IPS-15b (cell line): ENCODE data around the gene HSPB1.

Experiments used
- H3K27me3 ChIP-seq: one replicate; pipeline ENCODE4 v1.6.1; 2013; ENCODE audit warnings: low read length; ENCODE audit not compliant: control insufficient read depth, insufficient read depth
- H3K36me3 ChIP-seq: one replicate; pipeline ENCODE4 v1.6.1; 2013; ENCODE audit warnings: low read length; ENCODE audit not compliant: control insufficient read depth, insufficient read depth
- H3K4me1 ChIP-seq: one replicate; pipeline ENCODE4 v1.6.1; 2013; ENCODE audit warnings: mild to moderate bottlenecking, low read length; ENCODE audit not compliant: control insufficient read depth, insufficient read depth
- H3K4me3 ChIP-seq: one replicate; pipeline ENCODE4 v1.5.1; 2013; ENCODE audit warnings: low read depth, low read length
- H3K9ac ChIP-seq: one replicate; pipeline ENCODE4 v1.6.1; 2013; ENCODE audit warnings: low read depth, mild to moderate bottlenecking, low read length
- H3K9me3 ChIP-seq: one replicate; pipeline ENCODE4 v1.6.1; 2013; ENCODE audit warnings: mild to moderate bottlenecking, low read length; ENCODE audit not compliant: control insufficient read depth, insufficient read depth

HSPB1 gene

DNA sequence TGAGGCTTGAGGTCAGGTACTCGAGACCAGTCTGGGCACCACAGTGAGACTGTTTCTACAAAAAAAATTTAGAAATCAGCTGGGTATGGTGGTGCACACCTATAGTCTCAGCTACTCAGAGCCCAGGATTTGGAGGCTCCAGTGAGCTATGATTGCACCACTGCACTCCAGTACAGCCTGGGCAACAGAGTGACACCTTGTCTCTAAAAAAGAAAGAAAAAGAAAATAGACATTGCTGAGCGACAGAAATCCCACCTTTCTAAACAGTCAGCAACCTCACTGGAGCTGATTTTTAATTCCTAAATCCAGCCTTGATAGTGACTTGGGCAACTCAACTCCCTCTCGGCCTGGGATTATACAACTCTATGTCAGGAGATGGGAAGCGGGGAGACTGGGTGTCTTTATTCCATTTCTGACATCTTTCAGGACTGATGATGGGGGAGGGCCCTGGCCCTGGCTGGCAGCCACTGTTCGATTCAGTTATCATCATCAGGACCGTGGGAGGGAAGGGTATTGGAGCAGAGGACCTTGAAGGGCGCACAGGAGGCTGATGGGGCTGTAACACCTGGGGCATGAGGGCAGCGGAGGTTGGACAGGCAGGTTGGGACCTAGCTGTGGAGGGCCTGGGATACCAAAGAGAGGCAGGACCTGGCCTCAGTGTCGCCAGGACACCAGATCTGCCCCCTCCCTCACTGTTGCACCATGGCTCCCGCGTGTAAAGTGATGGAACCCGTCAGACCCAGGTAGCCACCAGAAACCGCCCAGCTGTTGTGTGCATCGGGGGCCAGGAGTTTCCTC lies 14.7 kb downstream of the HSPB1 start:
- H3K27me3 ChIP-seq: no peaks in the 10 kb centered on the region
- peak overlapping the region; percentile 70 for H3K9ac ChIP-seq
- H3K36me3 ChIP-seq: no peaks in the 10 kb centered on the region
- H3K9me3 ChIP-seq: no peaks in the 10 kb centered on the region
- H3K4me3 ChIP-seq: peak overlapping the region; percentile 46
- peaks cover 11% of the 10 kb centered on the region for H3K4me1 ChIP-seq

DNA sequence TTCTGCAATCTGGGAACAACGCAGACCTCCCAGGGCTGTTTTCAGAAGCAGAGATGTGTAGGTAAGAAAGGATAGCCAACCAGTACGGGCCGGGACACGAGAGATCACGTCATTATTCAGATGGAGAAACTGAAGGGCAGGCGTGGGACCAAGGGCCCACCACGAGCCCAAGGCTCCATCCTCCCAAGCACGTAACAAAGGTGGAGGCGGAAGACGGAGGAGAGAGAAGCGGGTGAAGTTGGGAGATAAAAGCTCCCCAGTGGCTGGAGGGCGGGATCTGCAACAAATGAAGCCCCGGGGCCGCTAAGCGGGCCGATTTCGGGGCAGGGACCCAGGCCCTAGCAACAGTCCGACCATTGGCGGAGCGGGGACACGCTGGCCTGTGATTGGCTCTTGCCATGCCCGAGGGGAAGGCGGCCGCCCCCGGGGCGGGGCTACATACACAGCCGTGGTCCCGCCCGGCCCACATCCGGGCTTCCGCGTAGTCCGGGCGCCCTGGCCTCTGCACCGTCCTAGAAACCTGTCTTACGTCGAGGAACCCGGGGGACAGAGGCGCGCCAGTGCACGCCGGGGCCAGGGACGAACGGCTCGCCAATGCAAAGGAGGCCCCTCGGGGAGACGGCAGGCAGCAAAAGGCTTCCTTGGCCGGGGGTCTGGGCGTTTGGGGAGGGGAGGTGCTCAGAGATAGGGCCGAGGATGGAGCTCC lies 15.5 kb downstream of the HSPB1 start:
- peak overlapping the region; percentile 77 for H3K4me3 ChIP-seq
- no peaks in the 10 kb centered on the region for H3K27me3 ChIP-seq
- peak overlapping the region; percentile 87 for H3K9ac ChIP-seq
- peaks cover 11% of the 10 kb centered on the region for H3K4me1 ChIP-seq
- H3K9me3 ChIP-seq: no peaks in the 10 kb centered on the region
- no peaks in the 10 kb centered on the region for H3K36me3 ChIP-seq

DNA sequence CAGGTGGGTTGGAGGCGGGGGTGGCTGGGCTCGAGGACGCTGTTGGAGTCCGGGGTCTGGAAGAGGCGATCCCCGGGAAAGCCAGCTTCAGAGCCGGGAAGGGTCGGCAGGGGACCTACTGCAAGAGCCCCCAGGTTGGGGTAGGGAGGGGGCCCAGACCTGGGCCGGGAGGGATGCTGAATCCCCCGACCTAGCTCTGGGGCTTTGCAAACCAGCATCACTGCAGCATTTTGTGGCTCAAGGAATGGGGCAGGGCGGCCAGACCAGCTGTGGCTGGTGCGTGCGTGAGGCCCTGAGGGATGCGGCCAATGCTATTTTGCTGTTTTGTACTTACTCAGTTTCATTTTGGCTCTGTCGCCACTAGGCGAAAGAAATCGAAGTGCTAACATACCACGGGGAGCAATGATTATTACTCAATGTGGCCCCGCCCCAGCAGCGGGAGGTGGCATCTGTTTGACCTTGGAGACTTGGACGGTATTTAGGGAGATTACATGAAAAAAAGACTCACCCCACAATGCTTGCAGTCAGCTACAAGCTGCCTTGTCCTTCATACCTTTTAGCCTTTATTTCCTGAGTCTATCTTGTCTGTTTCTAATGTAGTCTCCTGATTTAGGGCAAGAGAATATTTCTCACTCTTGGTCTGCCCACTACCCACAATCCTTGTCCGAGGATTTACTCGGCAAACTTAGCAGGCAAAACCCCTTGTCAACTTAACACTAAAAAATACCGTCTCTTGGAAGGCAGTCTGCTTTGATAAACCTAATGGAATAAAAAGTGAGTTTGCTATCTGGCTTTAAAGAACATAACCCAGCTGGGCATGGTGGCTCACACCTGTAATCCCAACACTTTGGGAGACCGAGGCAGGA lies 16.2 kb downstream of the HSPB1 start:
- H3K9me3 ChIP-seq: no peaks in the 10 kb centered on the region
- H3K9ac ChIP-seq: peak overlapping the region; percentile 87
- H3K4me1 ChIP-seq: peaks cover 10% of the 10 kb centered on the region
- H3K4me3 ChIP-seq: peak overlapping the region; percentile 77
- H3K27me3 ChIP-seq: no peaks in the 10 kb centered on the region
- no peaks in the 10 kb centered on the region for H3K36me3 ChIP-seq

DNA sequence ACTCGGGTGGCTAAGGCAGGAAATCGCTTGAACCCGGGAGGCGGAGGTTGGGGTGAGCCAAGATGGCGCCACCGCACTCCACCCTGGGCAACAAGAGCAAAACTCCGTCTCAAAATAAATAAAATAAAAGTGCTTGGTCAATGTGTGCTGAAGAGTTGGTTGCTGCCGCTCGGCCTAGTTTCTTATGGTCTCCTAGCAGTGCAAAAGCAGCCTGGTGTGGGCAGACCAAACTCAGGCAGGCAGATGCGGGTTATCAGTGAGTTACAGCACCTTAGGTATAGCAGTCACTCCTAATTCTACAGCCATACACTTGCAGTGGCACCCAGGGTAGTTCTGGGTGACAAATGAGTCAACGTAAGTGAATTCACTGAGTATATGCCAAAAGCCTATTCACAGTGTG lies 22.6 kb downstream of the HSPB1 start:
- Histone ChIP-seq H3K9me3 (no peaks in the 10 kb centered on the region), H3K36me3 (peaks cover 24% of the 10 kb centered on the region), H3K27me3 (no peaks in the 10 kb centered on the region), H3K4me1 (peaks cover 2% of the 10 kb centered on the region), H3K4me3 (no peak overlapping the region), H3K9ac (no peak overlapping the region)

DNA sequence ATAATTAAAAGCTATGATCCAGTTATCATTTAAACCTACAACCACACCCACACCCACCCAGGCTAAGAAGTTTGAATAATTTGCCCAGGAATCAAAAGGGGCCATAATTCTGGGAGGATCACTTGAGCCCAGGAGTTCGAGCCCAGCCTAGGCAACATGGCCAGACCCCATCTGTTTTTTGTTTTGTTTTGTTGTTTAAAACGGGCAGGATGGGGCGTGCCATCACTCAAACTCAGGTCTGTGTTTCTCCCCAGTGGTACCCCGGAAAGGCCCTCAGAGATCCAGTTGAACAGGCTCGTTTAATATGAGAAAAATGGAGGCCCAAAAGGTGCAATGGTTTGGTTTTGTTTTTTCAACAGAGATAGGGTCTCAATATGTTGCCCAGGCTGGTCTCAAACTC lies 23.3 kb downstream of the HSPB1 start:
- Histone ChIP-seq H3K9ac (no peak overlapping the region), H3K4me3 (no peak overlapping the region), H3K27me3 (no peaks in the 10 kb centered on the region), H3K36me3 (peaks cover 27% of the 10 kb centered on the region), H3K9me3 (no peaks in the 10 kb centered on the region), H3K4me1 (peaks cover 2% of the 10 kb centered on the region)

DNA sequence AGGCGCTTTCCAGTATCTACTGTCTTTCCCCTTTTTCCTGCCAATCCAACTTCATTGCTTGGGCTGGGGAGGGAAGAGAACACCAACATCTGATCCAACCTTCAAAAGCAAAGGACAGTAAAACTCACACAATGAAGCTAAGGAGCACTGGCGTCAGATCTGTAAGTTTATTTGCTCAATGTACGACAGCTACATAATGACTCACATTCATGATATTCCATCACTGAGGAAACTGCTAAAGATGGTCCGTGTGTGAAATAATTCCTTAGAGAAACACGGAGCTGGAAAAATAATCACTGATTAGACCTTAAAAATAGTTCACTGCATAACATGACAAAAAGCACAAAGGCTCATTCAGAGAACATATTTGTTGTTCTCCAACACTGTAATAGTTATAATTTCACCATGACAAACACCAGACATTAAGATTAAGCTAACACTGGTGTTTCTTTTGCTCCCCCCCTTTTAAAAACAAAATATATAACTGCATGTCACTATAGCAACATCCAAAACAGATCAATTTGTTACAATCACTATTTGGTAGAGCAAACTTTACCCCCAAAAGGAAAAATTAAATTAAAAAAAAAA lies 24.3 kb downstream of the HSPB1 start:
- Histone ChIP-seq H3K9me3 (no peaks in the 10 kb centered on the region), H3K27me3 (no peaks in the 10 kb centered on the region), H3K4me1 (peaks cover 2% of the 10 kb centered on the region), H3K36me3 (peaks cover 27% of the 10 kb centered on the region), H3K9ac (no peak overlapping the region), H3K4me3 (no peak overlapping the region)

DNA sequence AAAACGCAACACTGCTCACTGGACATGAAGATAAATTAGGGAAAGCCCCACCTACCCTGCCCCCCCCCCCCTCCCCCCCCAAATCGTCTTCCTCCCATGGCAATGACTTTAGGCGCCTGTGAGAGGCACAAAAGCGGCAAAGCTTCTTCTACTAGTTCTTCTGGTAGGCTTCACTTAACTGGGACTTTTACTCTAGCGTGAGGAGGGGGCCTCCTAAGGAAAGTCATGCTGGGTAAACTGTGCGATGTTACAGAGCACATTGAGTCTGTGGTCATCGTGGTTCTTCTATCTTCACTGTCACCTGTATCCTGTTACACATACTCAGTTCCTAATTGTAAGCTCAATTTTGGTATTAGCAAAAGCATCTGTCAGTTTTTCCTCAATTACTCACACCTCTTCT lies 25.1 kb downstream of the HSPB1 start:
- Histone ChIP-seq H3K27me3 (no peaks in the 10 kb centered on the region), H3K4me1 (peaks cover 2% of the 10 kb centered on the region), H3K36me3 (peaks cover 27% of the 10 kb centered on the region), H3K9ac (no peak overlapping the region), H3K9me3 (no peaks in the 10 kb centered on the region), H3K4me3 (no peak overlapping the region)

DNA sequence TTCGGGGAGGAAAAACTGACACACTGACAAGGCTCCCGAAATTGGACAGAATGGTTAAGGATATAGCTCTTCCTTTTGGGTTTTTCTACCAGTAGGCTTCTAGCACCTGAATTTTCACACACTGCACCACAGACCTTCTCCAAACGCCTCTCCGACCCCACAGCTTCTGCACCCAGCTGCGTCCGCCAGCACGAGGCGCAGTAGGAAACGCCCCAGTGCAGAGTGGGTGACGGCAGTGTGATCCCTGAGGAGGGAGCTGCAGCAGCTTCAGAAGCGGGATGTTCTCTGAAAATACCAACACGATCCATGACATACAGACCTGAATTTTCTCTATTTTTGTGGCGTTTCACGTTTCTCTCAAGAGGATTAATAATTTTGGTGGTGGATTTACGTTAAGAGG lies 25.9 kb downstream of the HSPB1 start:
- Histone ChIP-seq H3K36me3 (peaks cover 27% of the 10 kb centered on the region), H3K9me3 (no peaks in the 10 kb centered on the region), H3K9ac (no peak overlapping the region), H3K4me1 (peaks cover 2% of the 10 kb centered on the region), H3K4me3 (no peak overlapping the region), H3K27me3 (no peaks in the 10 kb centered on the region)

DNA sequence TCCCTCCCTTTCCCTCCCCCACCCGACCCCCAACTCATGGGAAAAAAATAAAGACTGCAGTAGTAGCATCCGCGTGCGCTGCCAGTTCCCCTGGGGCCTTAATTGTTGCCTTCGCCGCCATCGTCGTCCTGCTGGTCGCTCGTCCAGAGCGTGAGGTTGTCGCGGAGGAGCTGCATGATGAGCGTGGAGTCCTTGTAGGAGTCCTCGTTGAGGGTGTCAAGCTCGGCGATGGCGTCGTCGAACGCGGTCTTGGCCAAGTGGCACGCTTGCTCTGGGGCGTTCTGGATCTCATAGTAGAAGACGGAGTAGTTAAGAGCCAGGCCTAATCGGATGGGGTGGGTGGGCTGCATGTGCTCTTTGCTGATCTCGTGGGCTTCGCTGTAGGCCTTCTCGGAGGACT lies 27.0 kb downstream of the HSPB1 start:
- peaks cover 27% of the 10 kb centered on the region for H3K36me3 ChIP-seq
- H3K9me3 ChIP-seq: no peaks in the 10 kb centered on the region
- H3K9ac ChIP-seq: no peak overlapping the region
- H3K4me1 ChIP-seq: peaks cover 2% of the 10 kb centered on the region
- H3K4me3 ChIP-seq: no peak overlapping the region
- no peaks in the 10 kb centered on the region for H3K27me3 ChIP-seq

DNA sequence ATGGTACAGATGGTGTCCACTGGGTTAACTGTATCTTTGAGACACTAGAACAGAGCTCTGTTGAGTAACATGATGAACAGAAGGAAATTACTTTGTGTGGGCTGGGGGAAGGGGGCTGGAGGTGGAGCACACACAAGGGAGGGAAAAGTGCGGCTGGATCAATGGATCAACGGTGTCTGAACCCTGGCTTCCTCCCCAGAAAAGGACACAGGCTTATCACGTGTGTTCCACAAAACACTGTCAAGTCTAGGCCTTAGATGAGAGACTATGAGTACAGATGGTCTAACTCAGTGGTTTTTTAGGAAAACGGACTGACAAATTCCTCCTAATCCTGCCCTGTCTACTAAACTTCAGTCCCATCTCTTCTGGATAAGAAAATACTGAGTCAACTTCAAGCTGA lies 27.8 kb downstream of the HSPB1 start:
- peaks cover 27% of the 10 kb centered on the region for H3K36me3 ChIP-seq

DNA sequence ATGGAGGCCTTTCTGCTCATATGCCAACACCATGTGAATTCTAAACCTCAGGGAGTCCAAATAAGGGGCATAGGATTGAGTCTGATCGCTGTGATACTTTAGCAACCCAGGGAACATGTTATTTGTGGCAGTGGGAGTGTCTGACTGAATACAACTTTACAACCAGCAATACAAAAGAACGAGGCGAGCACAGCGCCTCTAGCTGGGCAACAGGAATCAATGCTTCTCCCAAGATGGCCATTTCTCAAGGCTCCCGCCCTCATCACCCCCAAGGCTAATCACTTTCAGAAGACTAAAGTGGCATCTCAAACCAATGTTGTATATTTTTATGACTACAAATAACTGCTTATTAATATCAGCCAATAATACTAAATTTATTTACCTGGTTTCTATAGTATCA lies 28.2 kb downstream of the HSPB1 start:
- Histone ChIP-seq H3K4me1 (peaks cover 2% of the 10 kb centered on the region), H3K9me3 (no peaks in the 10 kb centered on the region), H3K27me3 (no peaks in the 10 kb centered on the region), H3K9ac (no peak overlapping the region), H3K36me3 (peaks cover 24% of the 10 kb centered on the region), H3K4me3 (no peak overlapping the region)

More for the DNA sequence above, 27.8 kb downstream of the HSPB1 start:
- no peaks in the 10 kb centered on the region for H3K9me3 ChIP-seq
- H3K27me3 ChIP-seq: no peaks in the 10 kb centered on the region
- no peak overlapping the region for H3K4me3 ChIP-seq
- no peak overlapping the region for H3K9ac ChIP-seq
- peaks cover 2% of the 10 kb centered on the region for H3K4me1 ChIP-seq
